ENCODE data around the gene BOD1. TPM values are rescaled to one million over a fixed set of nuclear protein-coding genes. Genes with fewer than 3 reads are reported as not detected.

BOD1 gene
- polyA plus RNA-seq, 2 of the 4 experiments (the other 2 are of a cell fraction), result 59.1 to 102 TPM

GRCh38 chr5:173577166-173577565, 39.3 kb downstream of the BOD1 start:
- H3K4me1 ChIP-seq, result peaks cover 5% of the 10 kb centered on the region; the same call in 2 of the 3 replicates
- no peak overlapping the region for H3K4me2 ChIP-seq
- DNase-seq (ENCODE audit: low read depth in 1 of 2, low spot score in 1 of 2) (no peak), ATAC-seq (no peak), FAIRE-seq (no peak)
- TF ChIP-seq MAZ (IDR thresholded peaks at IDR 0.05; ENCODE audit: borderline replicate concordance, low read depth, low read length) (no peak), RAD21 (conservative IDR thresholded peaks at IDR 0.05 in 1 of 2, IDR thresholded peaks at IDR 0.05 in 1 of 2) (no peak), RCOR1 (IDR thresholded peaks at IDR 0.05; ENCODE audit: low read depth, low read length) (no peak), CEBPB (IDR thresholded peaks at IDR 0.05) (no peak), EP300 (IDR thresholded peaks at IDR 0.05) (no peak), ZC3H11A (IDR thresholded peaks at IDR 0.05) (no peak), HES2 (IDR thresholded peaks at IDR 0.05) (no peak), CHD4 (IDR thresholded peaks at IDR 0.05; ENCODE audit: borderline replicate concordance) (no peak), TP53 (CRISPR knock-in tag; IDR thresholded peaks at IDR 0.05) (no peak), HOXB13 (CRISPR knock-in tag; IDR thresholded peaks at IDR 0.05; ENCODE audit: low read depth) (no peak)
- TF ChIP-seq, protein P1, sequence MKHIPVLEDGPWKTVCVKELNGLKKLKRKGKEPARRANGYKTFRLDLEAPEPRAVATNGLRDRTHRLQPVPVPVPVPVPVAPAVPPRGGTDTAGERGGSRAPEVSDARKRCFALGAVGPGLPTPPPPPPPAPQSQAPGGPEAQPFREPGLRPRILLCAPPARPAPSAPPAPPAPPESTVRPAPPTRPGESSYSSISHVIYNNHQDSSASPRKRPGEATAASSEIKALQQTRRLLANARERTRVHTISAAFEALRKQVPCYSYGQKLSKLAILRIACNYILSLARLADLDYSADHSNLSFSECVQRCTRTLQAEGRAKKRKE (CRISPR knock-in tag; IDR thresholded peaks at IDR 0.05; ENCODE audit: low read depth), result no peak
- peaks cover 13% of the 10 kb centered on the region for H3K9me3 ChIP-seq
- H3K4me3 ChIP-seq, result no peak overlapping the region
- CTCF ChIA-PET, result interaction anchor here (10.7 kb wide), 1 partner anchor 283 kb away, joined by 140 read pairs; no protein-coding TSS in a partner anchor
- no peak overlapping the region for H3K27ac ChIP-seq
- POLR2A ChIA-PET, result no interaction called here
- 53% methylated on average over 3 of the region's 3 CpGs for WGBS (ENCODE audit: missing lambda C conversion rate)

GRCh38 chr5:173575985-173576384, 40.5 kb downstream of the BOD1 start:
- Histone ChIP-seq H3K27ac (no peak overlapping the region), H3K4me1 (peaks cover 5% of the 10 kb centered on the region; the same call in 2 of the 3 replicates), H3K4me2 (no peak overlapping the region), H3K9me3 (peaks cover 13% of the 10 kb centered on the region), H3K4me3 (no peak overlapping the region)
- ChIA-PET CTCF (interaction anchor here (1.4 to 10.7 kb wide), 2 partner anchors 263 to 282 kb away, joined by 3 to 140 read pairs; no protein-coding TSS in a partner anchor), POLR2A (no interaction called here)
- 70% methylated on average over 6 of the region's 6 CpGs for WGBS (ENCODE audit: missing lambda C conversion rate)
- TF ChIP-seq, protein P2, sequence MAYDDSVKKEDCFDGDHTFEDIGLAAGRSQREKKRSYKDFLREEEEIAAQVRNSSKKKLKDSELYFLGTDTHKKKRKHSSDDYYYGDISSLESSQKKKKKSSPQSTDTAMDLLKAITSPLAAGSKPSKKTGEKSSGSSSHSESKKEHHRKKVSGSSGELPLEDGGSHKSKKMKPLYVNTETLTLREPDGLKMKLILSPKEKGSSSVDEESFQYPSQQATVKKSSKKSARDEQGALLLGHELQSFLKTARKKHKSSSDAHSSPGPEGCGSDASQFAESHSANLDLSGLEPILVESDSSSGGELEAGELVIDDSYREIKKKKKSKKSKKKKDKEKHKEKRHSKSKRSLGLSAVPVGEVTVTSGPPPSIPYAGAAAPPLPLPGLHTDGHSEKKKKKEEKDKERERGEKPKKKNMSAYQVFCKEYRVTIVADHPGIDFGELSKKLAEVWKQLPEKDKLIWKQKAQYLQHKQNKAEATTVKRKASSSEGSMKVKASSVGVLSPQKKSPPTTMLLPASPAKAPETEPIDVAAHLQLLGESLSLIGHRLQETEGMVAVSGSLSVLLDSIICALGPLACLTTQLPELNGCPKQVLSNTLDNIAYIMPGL (CRISPR knock-in tag; IDR thresholded peaks at IDR 0.05; ENCODE audit: borderline replicate concordance), result no peak
- TF ChIP-seq, protein P3, sequence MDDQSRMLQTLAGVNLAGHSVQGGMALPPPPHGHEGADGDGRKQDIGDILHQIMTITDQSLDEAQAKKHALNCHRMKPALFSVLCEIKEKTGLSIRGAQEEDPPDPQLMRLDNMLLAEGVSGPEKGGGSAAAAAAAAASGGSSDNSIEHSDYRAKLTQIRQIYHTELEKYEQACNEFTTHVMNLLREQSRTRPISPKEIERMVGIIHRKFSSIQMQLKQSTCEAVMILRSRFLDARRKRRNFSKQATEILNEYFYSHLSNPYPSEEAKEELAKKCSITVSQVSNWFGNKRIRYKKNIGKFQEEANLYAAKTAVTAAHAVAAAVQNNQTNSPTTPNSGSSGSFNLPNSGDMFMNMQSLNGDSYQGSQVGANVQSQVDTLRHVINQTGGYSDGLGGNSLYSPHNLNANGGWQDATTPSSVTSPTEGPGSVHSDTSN (IDR thresholded peaks at IDR 0.05), result no peak
- no peak for TF ChIP-seq SMC3 (IDR thresholded peaks at IDR 0.05)
- no peak for TF ChIP-seq HEYL (CRISPR knock-in tag; IDR thresholded peaks at IDR 0.05)
- TF ChIP-seq KDM5A (IDR thresholded peaks at IDR 0.05), result no peak
- TF ChIP-seq CBX2 (IDR thresholded peaks at IDR 0.05; ENCODE audit: borderline replicate concordance, low read depth), result no peak
- no peak for TF ChIP-seq NPAS2 (CRISPR knock-in tag; IDR thresholded peaks at IDR 0.05; ENCODE audit: borderline replicate concordance)
- TF ChIP-seq SREBF2 (IDR thresholded peaks at IDR 0.05), result no peak
- no peak for TF ChIP-seq FOSL2 (IDR thresholded peaks at IDR 0.05)
- TF ChIP-seq FOSL2 (CRISPR knock-in tag; IDR thresholded peaks at IDR 0.05), result no peak
- no peak for TF ChIP-seq POLR2AphosphoS2 (conservative IDR thresholded peaks at IDR 0.05; ENCODE audit: low read length)
- TF ChIP-seq PHF8 (IDR thresholded peaks at IDR 0.05; ENCODE audit: borderline replicate concordance, low read depth), result no peak
- no peak for TF ChIP-seq RNF2 (IDR thresholded peaks at IDR 0.05; ENCODE audit: borderline replicate concordance, low read depth)
- no peak for TF ChIP-seq CEBPB (IDR thresholded peaks at IDR 0.05)
- TF ChIP-seq NFE2L2 (conservative IDR thresholded peaks at IDR 0.05; ENCODE audit: low read length), result no peak
- TF ChIP-seq EP300 (IDR thresholded peaks at IDR 0.05), result no peak
- no peak for ATAC-seq
- DNase-seq (ENCODE audit: low read depth in 1 of 2, low spot score in 1 of 2), result no peak
- FAIRE-seq, result no peak

All from A549 (cell line).